Measurements from ENCODE around the gene PIK3C2B.

- no peak for TF ChIP-seq POLR2A (IDR thresholded peaks at IDR 0.05; ENCODE audit: borderline replicate concordance, extremely low read depth, insufficient read depth, insufficient read length)
- TF ChIP-seq CTCF (IDR thresholded peaks at IDR 0.05 in 2 of 3, conservative IDR thresholded peaks at IDR 0.05 in 1 of 3; ENCODE audit: borderline replicate concordance in 1 of 3, insufficient read depth in 1 of 3, low read depth in 2 of 3, low read length in 2 of 3) = no peak
- TF ChIP-seq EZH2 (IDR thresholded peaks at IDR 0.05) = no peak
- no peak for TF ChIP-seq REST (IDR thresholded peaks at IDR 0.05; ENCODE audit: low read depth)
- no peak for TF ChIP-seq JUND (IDR thresholded peaks at IDR 0.05)
- TF ChIP-seq RAD21 (IDR thresholded peaks at IDR 0.05; ENCODE audit: low read depth) = no peak
- no peak for TF ChIP-seq EZH2phosphoT487 (IDR thresholded peaks at IDR 0.05; ENCODE audit: borderline replicate concordance)
- no peak for TF ChIP-seq MAX (IDR thresholded peaks at IDR 0.05)
- no peak for TF ChIP-seq ATF3 (IDR thresholded peaks at IDR 0.05)
- no peak for TF ChIP-seq SIN3A (IDR thresholded peaks at IDR 0.05; ENCODE audit: low read depth)
- no peak for TF ChIP-seq ZFX (IDR thresholded peaks at IDR 0.05)
- no peak for TF ChIP-seq ZNF274 (IDR thresholded peaks at IDR 0.05; ENCODE audit: low read depth, low read length)
- no peak for TF ChIP-seq YY1 (IDR thresholded peaks at IDR 0.05; ENCODE audit: extremely low read depth, insufficient replicate concordance, low read depth, low read length)
- no peak for TF ChIP-seq POLR2AphosphoS5 (IDR thresholded peaks at IDR 0.05; ENCODE audit: low read depth, low read length)
Measured at GRCh38 chr1:204461331-204462228, 33.0 kb downstream of the PIK3C2B start.
